ENCODE data around the gene MS4A10. TPM values are rescaled to one million over a fixed set of nuclear protein-coding genes. Genes with fewer than 3 reads are reported as not detected.

MS4A10 gene
- total and polyA plus RNA-seq, 10 of the 15 experiments (the other 5 are each of a cell fraction or from before 2014, with no cell fraction given): not detected

DNA sequence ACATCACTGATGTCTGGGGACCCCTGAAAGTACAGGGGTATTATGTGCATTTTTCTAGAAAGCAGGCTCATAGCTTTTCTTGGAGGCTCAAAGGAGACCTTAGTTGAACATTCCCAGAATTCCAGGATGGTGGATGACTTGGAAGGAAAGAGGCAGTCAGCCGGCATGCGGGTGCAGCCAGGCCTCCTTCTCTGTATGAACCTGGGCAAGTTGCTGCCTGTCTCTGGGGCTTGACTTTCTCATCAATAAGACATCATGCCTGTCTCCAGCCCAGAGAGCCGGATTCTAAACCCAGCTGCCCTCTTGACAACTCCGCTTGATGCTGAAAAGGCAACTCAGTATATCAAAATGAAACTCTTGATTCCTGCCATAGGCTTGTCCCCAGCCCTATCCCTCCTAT is 15.9 kb upstream of the MS4A10 start (continued):
- no peak for TF ChIP-seq E4F1 (IDR thresholded peaks at IDR 0.05; ENCODE audit: borderline replicate concordance, partially characterized antibody)
- TF ChIP-seq ATF3 (IDR thresholded peaks at IDR 0.05; ENCODE audit: borderline replicate concordance, extremely low read depth, low read depth, low read length): no peak
- TF ChIP-seq STAT3 (IDR thresholded peaks at IDR 0.05; ENCODE audit: low read depth, low read length): no peak
- no peak for TF ChIP-seq KAT2A (conservative IDR thresholded peaks at IDR 0.05; ENCODE audit: control insufficient read depth, low read depth, low read length)
- TF ChIP-seq GATAD2B (conservative IDR thresholded peaks at IDR 0.05; ENCODE audit: low read depth): no peak

DNA sequence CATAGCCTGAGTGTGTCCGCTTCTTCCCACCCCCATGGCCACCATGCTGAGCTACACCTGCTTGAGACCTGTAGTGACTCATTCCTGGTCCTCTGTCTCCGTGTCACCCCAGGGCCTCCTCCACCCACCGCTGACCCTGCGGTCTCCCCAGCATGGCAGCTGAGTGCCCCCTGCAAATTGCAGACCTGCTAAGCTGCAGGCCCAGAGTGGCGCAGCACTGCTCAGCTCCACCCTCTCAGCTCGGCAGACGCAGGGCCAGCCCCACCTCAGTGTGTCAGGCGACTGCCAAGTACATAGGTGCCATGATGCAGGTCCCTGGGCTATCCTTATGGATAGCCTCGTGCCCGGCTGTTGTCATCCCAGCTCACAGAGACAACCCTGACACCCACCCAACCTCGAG is 15.3 kb upstream of the MS4A10 start:
- Histone ChIP-seq H3K79me2 (ENCODE audit: control insufficient read depth, insufficient read depth, low read length) (no peaks in the 10 kb centered on the region), H3K9me3 (replicated peaks; ENCODE audit: control insufficient read depth, insufficient read depth, low read length) (peaks cover 1% of the 10 kb centered on the region; the same call in 2 of the 3 replicates), H3K27ac (ENCODE audit: control insufficient read depth, insufficient read depth) (no peak overlapping the region), H3K9ac (ENCODE audit: control insufficient read depth, insufficient read depth, low read length) (no peak overlapping the region), H3K36me3 (ENCODE audit: control insufficient read depth in 2 of 2, insufficient read depth in 2 of 2, low read length in 1 of 2) (no peaks in the 10 kb centered on the region), H4K20me1 (ENCODE audit: control insufficient read depth, insufficient read depth) (no peaks in the 10 kb centered on the region; the same call in 1 of the 2 replicates), H3K4me2 (ENCODE audit: control insufficient read depth, insufficient read depth) (no peak overlapping the region), H3K27me3 (replicated peaks in 1 of 2; ENCODE audit: control insufficient read depth in 2 of 2, insufficient read depth in 2 of 2, low read length in 1 of 2) (no peaks in the 10 kb centered on the region), H3K4me3 (no peak overlapping the region), H3K4me1 (ENCODE audit: control insufficient read depth, insufficient read depth, low read length) (peaks cover 22% of the 10 kb centered on the region), H2AFZ (ENCODE audit: control insufficient read depth, low read depth, low read length) (no peak overlapping the region)
- 54% methylated on average over 11 of the region's 11 CpGs for WGBS (ENCODE audit: insufficient coverage, insufficient replicate concordance, low lambda C conversion rate, missing lambda C conversion rate)
- CTCF ChIA-PET: interaction anchor here (1.7 to 4.1 kb wide), 3 partner anchors 7 to 68 kb away, joined by 3 to 26 read pairs (median 4); no protein-coding TSS in a partner anchor
- RAD21 ChIA-PET (ENCODE audit: unreplicated experiment): interaction anchor here (0.6 kb wide), 1 partner anchor 41 kb away, joined by 3 read pairs; no protein-coding TSS in a partner anchor
- SMC1A ChIA-PET (ENCODE audit: uncharacterized antibody, unreplicated experiment): interaction anchor here (2.8 kb wide), 1 partner anchor 9 kb away, joined by 8 read pairs; no protein-coding TSS in a partner anchor
- DNase-seq (ENCODE audit: low read depth, low spot score) (no peak), ATAC-seq (no peak), FAIRE-seq (no peak)
- BruUV-seq (replicated peaks): no TSS peak
- in situ Hi-C loops (cut with MboI) (loop anchor here (5.0 to 25.0 kb wide), 3 partner anchors 122 to 1583 kb away; no protein-coding TSS in a partner anchor), intact Hi-C loops (cut with micrococcal nuclease; ENCODE audit: unreplicated experiment) (loop anchor here (10.0 kb wide), 3 partner anchors 395 to 575 kb away; partner anchors contain the start of gene VPS37C)
- POLR2A ChIA-PET: interaction anchor here (0.9 kb wide), 1 partner anchor 314 kb away, joined by 3 read pairs; the partner anchor contains the start of gene MS4A1
- no peak for TF ChIP-seq KAT2A (conservative IDR thresholded peaks at IDR 0.05; ENCODE audit: control insufficient read depth, low read depth, low read length)
- TF ChIP-seq ZBTB11 (CRISPR knock-in tag; IDR thresholded peaks at IDR 0.05): no peak
- TF ChIP-seq CHD1 (IDR thresholded peaks at IDR 0.05; ENCODE audit: low read depth, low read length): no peak
- no peak for TF ChIP-seq ZNF384 (IDR thresholded peaks at IDR 0.05; ENCODE audit: borderline replicate concordance, low read depth, low read length)
- TF ChIP-seq DPF2 (IDR thresholded peaks at IDR 0.05): no peak
- TF ChIP-seq SPI1 (IDR thresholded peaks at IDR 0.05; ENCODE audit: borderline replicate concordance, insufficient read depth, low read depth, low read length): no peak
- no peak for TF ChIP-seq YY1 (IDR thresholded peaks at IDR 0.05; ENCODE audit: low read depth, low read length)
- no peak for TF ChIP-seq JUND (IDR thresholded peaks at IDR 0.05; ENCODE audit: low read depth, low read length)
- TF ChIP-seq, protein P1, sequence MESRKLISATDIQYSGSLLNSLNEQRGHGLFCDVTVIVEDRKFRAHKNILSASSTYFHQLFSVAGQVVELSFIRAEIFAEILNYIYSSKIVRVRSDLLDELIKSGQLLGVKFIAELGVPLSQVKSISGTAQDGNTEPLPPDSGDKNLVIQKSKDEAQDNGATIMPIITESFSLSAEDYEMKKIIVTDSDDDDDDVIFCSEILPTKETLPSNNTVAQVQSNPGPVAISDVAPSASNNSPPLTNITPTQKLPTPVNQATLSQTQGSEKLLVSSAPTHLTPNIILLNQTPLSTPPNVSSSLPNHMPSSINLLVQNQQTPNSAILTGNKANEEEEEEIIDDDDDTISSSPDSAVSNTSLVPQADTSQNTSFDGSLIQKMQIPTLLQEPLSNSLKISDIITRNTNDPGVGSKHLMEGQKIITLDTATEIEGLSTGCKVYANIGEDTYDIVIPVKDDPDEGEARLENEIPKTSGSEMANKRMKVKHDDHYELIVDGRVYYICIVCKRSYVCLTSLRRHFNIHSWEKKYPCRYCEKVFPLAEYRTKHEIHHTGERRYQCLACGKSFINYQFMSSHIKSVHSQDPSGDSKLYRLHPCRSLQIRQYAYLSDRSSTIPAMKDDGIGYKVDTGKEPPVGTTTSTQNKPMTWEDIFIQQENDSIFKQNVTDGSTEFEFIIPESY (IDR thresholded peaks at IDR 0.05): no peak
- TF ChIP-seq NR2F1 (conservative IDR thresholded peaks at IDR 0.05): no peak
